ENCODE measurements around the gene ZP1. TPM values are rescaled to one million over a fixed set of nuclear protein-coding genes. Genes with fewer than 3 reads are reported as not detected.
A peak's percentile ranks its signal among the peaks of the same experiment; 100 is the strongest.

ZP1 gene
- total and polyA plus RNA-seq, 10 of the 15 experiments (the other 5 are each of a cell fraction or from before 2014, with no cell fraction given) = not detected

GRCh38 chr11:60841797-60842667, 25.3 kb upstream of the ZP1 start, which contains the start of gene CCDC86 (continued):
- TF ChIP-seq EGR1 (IDR thresholded peaks at IDR 0.05; ENCODE audit: borderline replicate concordance in 1 of 2, low read depth in 2 of 2, low read length in 2 of 2) (peak in 1 of 2 experiments; percentile 58; a peak in 2 of 3 replicates), CREB1 (IDR thresholded peaks at IDR 0.05; ENCODE audit: low read depth) (peak; percentile 100), BRCA1 (IDR thresholded peaks at IDR 0.05; ENCODE audit: low read depth, low read length) (peak; percentile 54), ELK1 (IDR thresholded peaks at IDR 0.05; ENCODE audit: low read depth, low read length) (peak; percentile 10; the same call in 1 of the 2 replicates), ZBTB40 (IDR thresholded peaks at IDR 0.05; ENCODE audit: borderline replicate concordance) (0 out of 2 replicates have a peak, but pooled peaks have one; percentile 23), WRNIP1 (IDR thresholded peaks at IDR 0.05; ENCODE audit: borderline replicate concordance, low read depth, low read length) (no peak), E2F4 (IDR thresholded peaks at IDR 0.05; ENCODE audit: low read depth, low read length) (no peak), ZBTB33 (IDR thresholded peaks at IDR 0.05) (no peak), USF2 (IDR thresholded peaks at IDR 0.05; ENCODE audit: borderline replicate concordance, low read depth, low read length) (peak; percentile 29), MLLT1 (IDR thresholded peaks at IDR 0.05) (peak; percentile 83), ZNF207 (IDR thresholded peaks at IDR 0.05; ENCODE audit: borderline replicate concordance) (peak; percentile 89; the same call in 1 of the 2 replicates), FOXM1 (IDR thresholded peaks at IDR 0.05; ENCODE audit: low read depth, low read length) (no peak), ZNF217 (IDR thresholded peaks at IDR 0.05) (no peak), ATF3 (IDR thresholded peaks at IDR 0.05; ENCODE audit: borderline replicate concordance, extremely low read depth, low read depth, low read length) (peak; percentile 96), TCF3 (IDR thresholded peaks at IDR 0.05; ENCODE audit: borderline replicate concordance, insufficient read depth, low read depth, low read length) (peak; percentile 68; the same call in 1 of the 2 replicates), PAX8 (IDR thresholded peaks at IDR 0.05) (no peak)
